Smooth muscle cell (in vitro differentiated cells): ENCODE results near the gene C14orf132. TPM values are rescaled to one million over a fixed set of nuclear protein-coding genes. Genes with fewer than 3 reads are reported as not detected.

Experiments
- DNase-seq: peaks from one replicate; lab custom pipeline; 2025; ENCODE audit not compliant: unreplicated experiment; lab: John Stamatoyannopoulos, UW
- H2AFZ ChIP-seq: fragments of 200-600 bp; sonication (generic); 2 replicates; pipeline ENCODE4 v1.6.0; 2016; ENCODE audit warnings: antibody characterized with exemption, low read depth, mild to moderate bottlenecking
- H3F3A ChIP-seq: fragments of 200-600 bp; sonication (generic); 2 replicates; pipeline ENCODE4 v1.6.0; 2017; ENCODE audit warnings: antibody characterized with exemption, low read depth
- H3K27ac ChIP-seq: fragments of 200-600 bp; sonication (generic); 2 replicates; pipeline ENCODE4 v1.5.1; 2016; ENCODE audit warnings: low read depth, mild to moderate bottlenecking
- H3K27me3 ChIP-seq: fragments of 200-600 bp; sonication (generic); 2 replicates; pipeline ENCODE4 v1.6.1; 2016; ENCODE audit warnings: low read depth, mild to moderate bottlenecking
- H3K36me3 ChIP-seq: fragments of 200-600 bp; sonication (generic); 2 replicates; pipeline ENCODE4 v1.5.1; 2016; ENCODE audit warnings: low read depth
- H3K4me1 ChIP-seq: fragments of 200-600 bp; sonication (generic); 2 replicates; pipeline ENCODE4 v1.5.1; 2016; ENCODE audit warnings: low read depth
- H3K4me2 ChIP-seq: fragments of 200-600 bp; sonication (generic); 2 replicates; pipeline ENCODE4 v1.6.0; 2016; ENCODE audit warnings: mild to moderate bottlenecking
- H3K4me3 ChIP-seq: fragments of 200-600 bp; sonication (generic); 2 replicates; pipeline ENCODE4 v1.5.1; 2016; ENCODE audit warnings: mild to moderate bottlenecking
- H3K79me2 ChIP-seq: fragments of 200-600 bp; sonication (generic); 2 replicates; pipeline ENCODE4 v1.6.0; 2016; ENCODE audit warnings: low read depth, mild to moderate bottlenecking
- H3K9ac ChIP-seq: fragments of 200-600 bp; sonication (generic); 2 replicates; pipeline ENCODE4 v1.6.0; 2016; ENCODE audit warnings: low read depth
- H3K9me3 ChIP-seq: fragments of 200-600 bp; sonication (generic); replicated peaks from 2 replicates; pipeline ENCODE4 v1.5.1; 2016; ENCODE audit warnings: low read depth
- H4K20me1 ChIP-seq: fragments of 200-600 bp; sonication (generic); 2 replicates; pipeline ENCODE4 v1.6.0; 2016; ENCODE audit warnings: low read depth
- WGBS: methylation state at CpG from one replicate; pipeline ENCODE4 v1.1.7; 2016; ENCODE audit warnings: low lambda C conversion rate; 5-methylcytosine and 5-hydroxymethylcytosine counted together
- polyA plus RNA-seq: library from polyadenylated mRNA; unstranded; fragments of >200 nt; fragmentation: Nextera tagmentation; extraction: Ambion mirVana; gene quantifications from 2 replicates; pipeline ENCODE4 v1.2.1, GENCODE V29; 2016
- total RNA-seq: library from RNA; depleted of rRNA; stranded (reverse); fragments of >200 nt; gene quantifications from 2 replicates; pipeline ENCODE4 v1.2.3, GENCODE V29; 2014
- TF ChIP-seq, protein P1 (sequence below): fragments of 200-600 bp; sonication (generic); IDR thresholded peaks from 2 replicates; pipeline ENCODE4 v1.5.1; 2017; ENCODE audit warnings: borderline replicate concordance, mild to moderate bottlenecking, antibody characterized with exemption; ENCODE audit not compliant: insufficient read depth, poor library complexity, severe bottlenecking

The C14orf132 gene
- total and polyA plus RNA-seq, 2 experiments from 2014 or later = 35.5 to 38.0 TPM

DNA sequence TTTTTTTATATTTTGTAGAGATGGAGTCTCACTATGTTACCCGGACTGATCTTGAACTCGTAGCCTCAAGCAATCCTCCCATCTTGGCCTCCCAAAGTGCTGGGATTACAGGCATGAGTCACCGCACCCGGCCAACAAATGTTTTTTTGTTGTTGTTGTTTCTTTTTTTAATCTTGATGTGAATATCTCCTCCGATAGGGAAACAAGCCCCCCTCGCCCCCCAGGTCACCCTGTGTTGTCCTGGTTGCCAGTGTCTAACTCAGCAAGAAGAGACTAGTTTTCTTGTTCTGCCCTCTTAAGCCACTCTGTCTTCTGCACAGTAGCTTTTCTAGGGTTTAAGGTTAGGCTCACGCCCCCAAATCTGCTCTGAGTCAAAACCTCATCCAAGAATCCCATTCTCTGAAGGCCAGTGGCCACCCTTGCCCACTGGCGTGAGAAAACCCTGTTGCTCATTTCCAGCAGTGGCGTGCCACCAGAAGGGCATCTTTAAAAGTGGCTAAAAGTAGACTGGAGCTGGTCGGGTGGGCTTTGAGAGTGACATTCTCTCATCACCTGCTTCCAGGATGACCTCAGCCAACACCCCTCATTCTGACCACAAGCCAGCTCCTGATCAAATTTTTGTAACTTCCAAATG lies 42.7 kb downstream of the C14orf132 start:
- Histone ChIP-seq H3K79me2 (peaks cover 37% of the 10 kb centered on the region), H3K4me1 (peaks cover 11% of the 10 kb centered on the region), H3K9ac (no peak overlapping the region), H3K4me3 (no peak overlapping the region), H3F3A (peaks cover 17% of the 10 kb centered on the region), H4K20me1 (peaks cover 80% of the 10 kb centered on the region), H3K4me2 (no peak overlapping the region), H3K27ac (no peak overlapping the region), H3K27me3 (no peaks in the 10 kb centered on the region), H3K9me3 (no peaks in the 10 kb centered on the region), H3K36me3 (no peaks in the 10 kb centered on the region), H2AFZ (no peak overlapping the region)
- TF ChIP-seq, protein P1, sequence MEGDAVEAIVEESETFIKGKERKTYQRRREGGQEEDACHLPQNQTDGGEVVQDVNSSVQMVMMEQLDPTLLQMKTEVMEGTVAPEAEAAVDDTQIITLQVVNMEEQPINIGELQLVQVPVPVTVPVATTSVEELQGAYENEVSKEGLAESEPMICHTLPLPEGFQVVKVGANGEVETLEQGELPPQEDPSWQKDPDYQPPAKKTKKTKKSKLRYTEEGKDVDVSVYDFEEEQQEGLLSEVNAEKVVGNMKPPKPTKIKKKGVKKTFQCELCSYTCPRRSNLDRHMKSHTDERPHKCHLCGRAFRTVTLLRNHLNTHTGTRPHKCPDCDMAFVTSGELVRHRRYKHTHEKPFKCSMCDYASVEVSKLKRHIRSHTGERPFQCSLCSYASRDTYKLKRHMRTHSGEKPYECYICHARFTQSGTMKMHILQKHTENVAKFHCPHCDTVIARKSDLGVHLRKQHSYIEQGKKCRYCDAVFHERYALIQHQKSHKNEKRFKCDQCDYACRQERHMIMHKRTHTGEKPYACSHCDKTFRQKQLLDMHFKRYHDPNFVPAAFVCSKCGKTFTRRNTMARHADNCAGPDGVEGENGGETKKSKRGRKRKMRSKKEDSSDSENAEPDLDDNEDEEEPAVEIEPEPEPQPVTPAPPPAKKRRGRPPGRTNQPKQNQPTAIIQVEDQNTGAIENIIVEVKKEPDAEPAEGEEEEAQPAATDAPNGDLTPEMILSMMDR = no peak
- WGBS = 92% methylated on average over 10 of the region's 10 CpGs
- DNase-seq = no peak

DNA sequence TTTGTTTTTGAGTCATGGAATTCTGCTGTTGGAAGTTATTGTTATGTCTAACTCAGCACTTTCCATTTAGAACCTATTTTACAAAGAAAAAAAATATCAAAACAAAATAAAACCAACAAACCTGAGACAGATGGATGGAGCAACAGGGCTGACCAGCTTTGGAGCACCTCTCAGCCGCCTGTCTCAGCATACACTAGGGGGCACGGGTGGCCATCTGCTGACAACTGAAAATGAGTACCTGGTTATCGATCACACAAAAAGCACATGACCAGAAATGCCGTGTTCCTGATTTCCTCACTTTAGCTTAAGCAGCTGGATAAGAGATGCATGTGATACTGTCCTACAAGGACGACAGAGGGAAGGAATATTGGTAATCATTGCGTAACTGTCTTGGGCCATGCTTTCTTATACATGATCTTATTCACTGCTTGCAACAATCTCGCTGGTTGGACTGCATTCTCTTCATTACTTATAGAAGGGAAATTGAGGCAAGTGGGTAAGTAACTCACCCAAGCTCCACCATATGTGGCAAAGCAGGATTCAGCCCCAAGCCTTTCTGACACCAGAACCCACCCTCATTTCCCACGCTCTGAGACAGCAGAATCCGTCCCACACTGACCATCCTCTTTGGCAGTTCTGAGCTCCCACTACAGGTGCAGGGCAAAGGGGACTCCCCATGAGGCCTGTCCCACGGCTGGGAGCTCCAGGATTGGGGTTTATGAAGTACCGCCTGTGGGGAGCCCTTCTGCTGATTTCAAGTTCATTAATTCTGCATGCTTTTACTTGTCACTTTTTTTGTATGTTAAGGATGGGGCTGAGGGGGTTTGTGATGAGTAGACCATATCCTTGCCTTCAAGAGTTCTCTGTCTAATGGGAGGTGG lies 43.5 kb downstream of the C14orf132 start:
- no peak overlapping the region for H3K9ac ChIP-seq
- TF ChIP-seq, protein P1 = no peak
- no peak overlapping the region for H3K4me2 ChIP-seq
- DNase-seq = no peak
- no peaks in the 10 kb centered on the region for H3K36me3 ChIP-seq
- no peaks in the 10 kb centered on the region for H3K9me3 ChIP-seq
- no peak overlapping the region for H2AFZ ChIP-seq
- 90% methylated on average over 11 of the region's 11 CpGs for WGBS
- H3K27me3 ChIP-seq = no peaks in the 10 kb centered on the region
- H3K79me2 ChIP-seq = peaks cover 32% of the 10 kb centered on the region
- peaks cover 73% of the 10 kb centered on the region for H4K20me1 ChIP-seq
- peaks cover 13% of the 10 kb centered on the region for H3F3A ChIP-seq
- H3K4me3 ChIP-seq = no peak overlapping the region
- no peak overlapping the region for H3K27ac ChIP-seq
- H3K4me1 ChIP-seq = peaks cover 11% of the 10 kb centered on the region

DNA sequence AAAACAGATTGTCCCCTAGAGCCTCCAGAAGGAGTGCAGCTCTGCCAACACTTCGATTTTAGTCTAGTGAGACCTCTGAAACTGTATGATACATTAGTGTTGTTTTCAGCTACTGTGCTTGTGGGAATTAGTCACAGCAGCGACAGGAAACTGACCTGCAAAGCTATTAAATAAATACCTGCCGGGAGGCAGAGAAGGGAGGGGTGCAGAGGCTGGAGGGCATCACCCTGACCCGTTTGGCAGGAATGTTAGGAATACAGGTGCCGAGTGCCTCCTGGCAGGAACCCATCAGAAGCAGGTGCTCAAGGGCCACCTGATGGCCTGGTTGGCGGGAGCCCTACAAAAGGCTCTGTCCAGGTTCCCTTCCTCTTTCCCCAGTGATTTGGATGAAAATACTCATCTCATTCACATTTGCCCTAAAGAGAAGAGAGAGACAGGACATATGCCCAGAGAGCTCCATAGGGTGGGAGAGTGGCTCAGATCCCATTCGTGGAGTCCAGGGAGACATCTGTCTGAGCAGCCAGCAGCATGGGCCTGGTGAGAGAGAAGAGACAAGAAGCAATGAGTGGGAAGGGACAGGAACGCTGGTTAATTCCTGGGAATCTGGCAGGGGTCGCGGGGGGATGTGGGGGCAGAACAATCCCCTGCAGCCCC lies 44.6 kb downstream of the C14orf132 start:
- no peaks in the 10 kb centered on the region for H3K36me3 ChIP-seq
- TF ChIP-seq, protein P1 = no peak
- 76% methylated on average over 10 of the region's 10 CpGs for WGBS

More for the DNA sequence above, 44.6 kb downstream of the C14orf132 start:
- H3K4me1 ChIP-seq = peaks cover 5% of the 10 kb centered on the region
- no peaks in the 10 kb centered on the region for H3K9me3 ChIP-seq
- H3K4me3 ChIP-seq = no peak overlapping the region
- H2AFZ ChIP-seq = no peak overlapping the region
- peaks cover 32% of the 10 kb centered on the region for H3K79me2 ChIP-seq
- H4K20me1 ChIP-seq = peaks cover 61% of the 10 kb centered on the region
- no peaks in the 10 kb centered on the region for H3K27me3 ChIP-seq
- peaks cover 13% of the 10 kb centered on the region for H3F3A ChIP-seq
- H3K9ac ChIP-seq = no peak overlapping the region
- no peak for DNase-seq
- H3K4me2 ChIP-seq = no peak overlapping the region
- H3K27ac ChIP-seq = no peak overlapping the region
